Heart left ventricle (tissue), 13 donors: Measurements from ENCODE around the gene ACOT6.

Experiments
- CTCF ChIP-seq, 12 donors: fragments of 200-600 bp; sonication (generic) in 4 of 12; IDR thresholded peaks; one replicate each; pipeline versions ENCODE4 v1.5.0 to v1.8.0; 2018 to 2022; ENCODE audit warnings: antibody characterized with exemption in 12 of 12, mild to moderate bottlenecking in 5 of 12
- POLR2A ChIP-seq, 2 donors: fragments of 450-650 bp; IDR thresholded peaks; one replicate each; pipeline ENCODE4 v1.6.1; 2017; ENCODE audit warnings: antibody characterized with exemption in 2 of 2, mild to moderate bottlenecking in 2 of 2, moderate library complexity in 2 of 2
- donor health status: ischemic (EF 13 %, LVEDD 7.1; RV severe dilation, severe dysfunction).
- donor health status: DM: no; HTN: yes; CAD: no.
- donor health status: DM: no; HTN: no; CAD: no.
- donor health status: ischemic (EF 25% LVEDD 6.9; RV normal size, moderate dysfunction).
- donor health status: ischemic (EF 25% LVEDD 5.7; RV mildly dilated, moderate dysfunction).
- donor health status: ischemic (EF 35%, LVEDD 5.7; RV mildly dilated, moderate dysfunction).
- donor health status: nonischemic (EF 11% LVEDD 7.7; RV severe dilation, severe dysfunction).
- donor health status: DM: yes; HTN: yes; CAD: no.
- donor health status: PGD.
- donor health status: ischemic (EF 29% LVEDD 5.4; RV normal size, mild dysfunction).
- donor health status: nonischemic (EF 23%, LVEDD 6.1; RV moderate dilation, normal function).

DNA sequence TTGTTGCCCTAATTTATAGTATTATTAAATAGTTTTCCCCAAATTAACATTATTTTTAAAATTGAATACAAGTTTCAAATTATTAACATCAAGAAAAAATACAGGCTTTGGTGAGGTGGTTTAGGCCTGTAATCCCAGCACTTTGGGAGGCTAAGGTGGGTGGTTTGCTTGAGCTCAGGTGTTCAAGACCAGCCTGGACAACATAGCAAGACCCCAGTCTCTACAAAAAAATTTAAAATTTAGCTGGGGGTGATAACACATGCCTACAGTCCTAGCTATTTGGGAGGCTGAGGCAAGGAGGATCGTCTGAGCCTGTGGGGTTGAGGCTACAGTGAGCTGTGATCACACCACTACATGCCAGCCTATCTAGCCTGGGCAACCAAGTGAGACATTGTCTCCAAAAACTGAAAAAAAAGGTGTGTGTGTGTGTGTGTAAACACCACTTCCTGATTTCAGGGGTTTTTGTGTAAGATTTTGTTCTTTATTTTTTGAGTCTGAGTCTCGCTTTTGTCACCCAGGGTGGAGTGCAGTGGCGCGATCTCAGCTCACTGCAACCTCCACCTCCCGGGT, 28.6 kb downstream of the ACOT6 start:
- TF ChIP-seq POLR2A (IDR thresholded peaks at IDR 0.05): no peak
- TF ChIP-seq CTCF (IDR thresholded peaks at IDR 0.05): no peak
